Mesangial cell (primary cell): ENCODE measurements around the gene TRIP10. TPM values are rescaled to one million over a fixed set of nuclear protein-coding genes. Genes with fewer than 3 reads are reported as not detected.

ENCODE experiments used
- total RNA-seq: library from RNA; depleted of rRNA; stranded (reverse); fragments of >200 nt; gene quantifications from 2 replicates; pipeline ENCODE4 v1.2.3, GENCODE V29; 2015

Gene TRIP10, protein sequence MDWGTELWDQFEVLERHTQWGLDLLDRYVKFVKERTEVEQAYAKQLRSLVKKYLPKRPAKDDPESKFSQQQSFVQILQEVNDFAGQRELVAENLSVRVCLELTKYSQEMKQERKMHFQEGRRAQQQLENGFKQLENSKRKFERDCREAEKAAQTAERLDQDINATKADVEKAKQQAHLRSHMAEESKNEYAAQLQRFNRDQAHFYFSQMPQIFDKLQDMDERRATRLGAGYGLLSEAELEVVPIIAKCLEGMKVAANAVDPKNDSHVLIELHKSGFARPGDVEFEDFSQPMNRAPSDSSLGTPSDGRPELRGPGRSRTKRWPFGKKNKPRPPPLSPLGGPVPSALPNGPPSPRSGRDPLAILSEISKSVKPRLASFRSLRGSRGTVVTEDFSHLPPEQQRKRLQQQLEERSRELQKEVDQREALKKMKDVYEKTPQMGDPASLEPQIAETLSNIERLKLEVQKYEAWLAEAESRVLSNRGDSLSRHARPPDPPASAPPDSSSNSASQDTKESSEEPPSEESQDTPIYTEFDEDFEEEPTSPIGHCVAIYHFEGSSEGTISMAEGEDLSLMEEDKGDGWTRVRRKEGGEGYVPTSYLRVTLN
- 44.8 and 60.2 TPM in 2 replicates for total RNA-seq

DNA sequence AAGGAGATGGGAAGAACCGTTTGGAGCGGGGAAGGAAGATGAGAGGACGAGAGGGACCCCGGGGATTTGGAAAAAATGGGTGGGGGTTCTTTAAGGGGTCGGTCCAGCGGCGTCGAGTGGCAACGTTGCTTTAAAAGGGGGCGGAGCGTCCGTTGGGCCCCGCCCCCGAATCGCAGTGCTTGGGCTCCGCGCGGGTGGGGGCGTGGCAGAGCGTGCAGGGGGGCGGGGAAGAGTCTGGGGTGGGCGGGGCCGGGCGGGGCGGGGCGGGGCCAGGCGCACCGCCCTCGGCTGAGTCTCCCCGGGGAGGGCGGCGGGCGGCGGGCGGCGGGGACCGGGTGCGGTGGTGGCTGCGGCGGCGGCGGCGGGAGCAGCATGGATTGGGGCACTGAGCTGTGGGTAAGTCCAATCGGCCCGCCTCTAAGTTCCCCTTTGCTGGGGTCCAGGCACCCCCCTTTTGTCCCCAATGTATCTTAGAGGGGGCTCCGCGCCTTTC is at the start of gene TRIP10:
Gene TRIP10 (plus strand): TSS at position 291 of the 493 bp plus-strand sequence. CDS start 82 bp downstream, at position 373.

DNA sequence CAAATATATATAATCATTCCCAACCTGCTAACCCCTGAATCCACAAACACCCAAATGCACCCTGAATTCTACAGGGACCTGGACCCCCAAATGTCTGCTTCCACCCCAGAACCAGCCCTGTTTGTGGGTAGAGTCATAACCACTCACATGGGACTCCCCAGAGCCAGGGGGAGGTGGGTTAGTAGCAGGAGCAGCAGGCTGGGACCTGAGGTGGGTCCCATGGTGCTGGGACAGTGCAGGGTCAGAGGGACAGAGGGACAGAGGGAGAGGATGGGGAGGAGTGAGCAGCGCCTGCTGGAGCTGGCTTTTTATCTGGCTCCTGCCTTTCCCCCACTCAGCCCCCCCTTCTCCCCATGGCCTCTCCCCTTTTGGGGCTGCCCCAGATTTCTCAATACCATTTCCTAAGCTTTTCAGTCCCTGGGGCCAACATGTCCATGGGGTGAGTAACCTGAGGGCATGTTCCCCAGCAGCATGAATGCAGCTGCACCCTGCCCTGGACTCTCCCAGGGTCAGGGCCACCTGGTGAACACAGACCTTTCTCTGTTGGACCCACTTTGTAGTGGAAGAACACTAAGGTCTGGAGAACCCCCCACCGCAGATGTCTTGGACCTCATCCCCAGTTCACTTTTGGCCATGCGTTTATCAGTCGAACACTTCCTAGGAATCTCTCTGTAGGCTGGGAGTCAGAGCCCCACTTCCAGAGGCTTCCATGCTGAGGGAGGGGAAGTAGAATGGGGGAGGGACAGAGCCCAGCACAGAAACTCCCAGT is 18.9 kb upstream of the TRIP10 start, which contains the start of gene C3:
Gene C3 (minus strand): TSS at position 282 of the 769 bp plus-strand sequence. CDS start 61 bp downstream, at position 221.

DNA sequence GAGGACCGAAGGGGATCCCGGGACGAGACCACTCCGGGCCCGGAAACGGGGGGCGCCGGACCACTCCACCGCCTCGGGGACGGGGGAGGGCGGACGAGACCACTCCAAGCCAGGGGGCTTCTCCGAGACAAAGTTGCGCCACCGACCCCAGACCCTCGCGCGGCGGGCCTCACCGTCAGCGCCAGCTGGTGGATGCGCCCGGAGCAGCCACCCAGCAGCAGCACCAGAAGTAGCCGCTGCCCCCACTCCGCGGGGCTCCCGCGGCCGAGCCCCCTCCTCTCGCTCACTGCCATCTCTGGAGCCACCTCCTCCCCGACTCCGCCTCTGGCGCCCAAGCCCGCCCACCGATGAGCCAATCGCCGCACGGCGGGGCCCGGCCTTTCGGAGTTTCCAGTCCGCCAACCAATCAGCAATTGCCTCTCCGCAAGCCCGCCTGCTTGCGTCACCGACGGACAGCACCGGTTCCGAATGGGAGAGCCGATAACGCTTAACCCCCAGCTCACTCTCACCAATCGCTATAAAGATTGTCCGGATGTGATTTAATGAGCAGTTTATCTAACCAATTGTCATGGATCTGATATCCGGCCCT is 2.1 kb upstream of the TRIP10 start, which contains the start of gene GPR108:
Gene GPR108 (minus strand): TSS at position 297 of the 589 bp plus-strand sequence. CDS start 4 bp downstream, at position 293.

DNA sequence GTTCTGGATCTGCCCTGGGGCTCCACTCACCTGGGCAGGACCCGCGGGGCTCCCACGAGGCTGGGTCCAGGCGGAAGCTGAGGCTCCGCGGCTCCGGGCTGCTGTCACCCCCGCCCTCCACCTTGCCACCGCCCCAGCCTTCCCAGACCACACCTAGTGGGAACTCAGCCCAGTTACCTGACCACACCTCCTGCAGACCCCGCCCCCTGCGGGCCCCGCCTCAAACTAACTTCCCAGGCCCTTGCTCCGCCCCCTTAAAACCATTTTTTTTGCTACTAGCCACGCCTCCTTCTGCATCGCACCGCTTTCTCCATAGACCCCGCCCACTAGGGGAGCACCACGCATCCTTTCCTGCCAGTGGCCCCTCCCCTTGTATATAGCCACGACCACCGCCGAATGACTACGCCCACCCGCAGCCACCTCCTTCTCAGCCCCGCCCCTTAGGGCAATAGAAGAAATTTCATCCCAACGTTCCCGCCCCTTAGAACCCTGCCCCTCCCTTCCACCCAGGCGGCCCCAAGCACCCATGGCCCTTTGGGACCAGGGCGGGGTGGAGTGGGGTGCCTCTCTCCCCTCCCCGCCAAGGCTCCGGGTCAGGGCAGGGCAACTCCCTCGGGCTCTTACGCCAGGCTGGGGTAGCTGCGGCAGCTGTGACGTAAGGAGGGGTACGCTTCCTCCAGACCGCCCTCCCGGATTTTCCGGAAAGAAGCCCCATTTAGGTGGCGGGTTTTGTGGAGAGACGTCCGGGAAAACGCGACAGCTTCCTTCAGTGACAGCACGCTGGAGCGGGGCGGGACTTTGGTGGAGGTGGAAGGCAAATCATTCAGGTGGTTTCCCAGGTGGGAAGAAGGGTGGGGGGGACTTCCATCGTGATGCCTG is 28.1 kb downstream of the TRIP10 start, which contains the start of gene SH2D3A:
Gene SH2D3A (minus strand): TSS at position 79 of the 879 bp plus-strand sequence. CDS start 3,687 bp downstream, outside the sequence.

DNA sequence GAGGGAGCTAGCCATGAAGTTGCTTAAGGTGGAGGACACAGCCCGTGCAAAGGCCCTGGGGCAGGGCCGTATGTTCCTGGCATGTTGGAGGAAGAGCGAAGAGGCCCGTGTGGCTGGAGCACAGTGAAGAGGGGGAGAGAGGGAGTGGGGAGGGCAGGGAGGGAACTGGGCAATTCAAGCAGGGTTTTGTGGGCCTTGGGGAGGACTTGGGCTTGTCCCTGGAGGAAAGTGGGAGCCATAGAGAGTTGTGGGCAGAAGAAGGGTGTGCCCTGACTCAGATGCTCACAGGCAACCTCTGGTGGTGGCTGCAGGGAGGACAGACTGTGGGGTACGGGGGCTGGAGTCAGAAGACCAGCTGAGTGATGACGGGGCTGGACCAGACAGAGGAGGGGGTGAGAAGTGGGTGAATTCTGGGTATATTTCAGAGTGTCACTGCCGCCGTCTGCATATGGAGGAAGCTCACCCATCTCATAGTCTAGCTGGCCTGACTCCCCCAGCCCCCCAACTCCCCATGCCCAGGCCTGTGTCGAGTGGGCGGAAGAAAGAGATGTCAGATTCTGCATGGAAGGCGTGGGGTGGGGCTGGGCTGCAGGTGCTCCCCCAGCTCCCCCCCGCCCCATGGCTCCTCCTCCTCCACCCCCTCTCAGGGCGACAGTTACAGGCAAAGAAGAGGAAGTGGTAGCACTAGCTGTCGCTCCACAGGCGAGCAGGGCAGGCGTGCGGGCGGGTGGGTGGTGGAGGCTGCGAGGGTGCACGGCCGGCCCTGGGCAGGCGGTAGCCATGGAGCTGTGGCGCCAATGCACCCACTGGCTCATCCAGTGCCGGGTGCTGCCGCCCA is 32.8 kb downstream of the TRIP10 start, which contains the start of gene VAV1:
Gene VAV1 (plus strand): TSS at position 681 of the 838 bp plus-strand sequence. CDS start 100 bp downstream, at position 781.

Other genes with a start within 250 kb of the TRIP10 start
- gene TUBB4A, start 237.4 kb upstream of the TRIP10 start, total RNA-seq, result 4.6 and 15.2 TPM in 2 replicates
- gene TNFSF9, start 208.7 kb upstream of the TRIP10 start, total RNA-seq, result 20.9 and 28.5 TPM in 2 replicates
- 70.9 and 153 TPM in 2 replicates for gene CD70, start 148.5 kb upstream of the TRIP10 start, total RNA-seq
- not detected in 2 replicates for gene TNFSF14, start 69.5 kb upstream of the TRIP10 start, total RNA-seq
- gene C3, start 19.0 kb upstream of the TRIP10 start, total RNA-seq, result 0.49 and 10.9 TPM in 2 replicates
- gene GPR108, start 2.1 kb upstream of the TRIP10 start, total RNA-seq, result 40.2 and 49.4 TPM in 2 replicates
- gene SH2D3A, start 27.8 kb downstream of the TRIP10 start, total RNA-seq, result 8.5 and 11.2 TPM in 2 replicates
- 0.13 TPM in 1 of 2 replicates, not detected in the other for gene VAV1, start 33.0 kb downstream of the TRIP10 start, total RNA-seq
- not detected in 2 replicates for gene ADGRE1, start 147.9 kb downstream of the TRIP10 start, total RNA-seq